Germinal center (tissue), 1 donor: ENCODE results near the gene CLCA1.

Experiments
- DNase-seq: peaks from one replicate; pipeline ENCODE4 v3.0.0; 2012; ENCODE audit warnings: mixed read lengths, low spot score

Gene CLCA1

GRCh38 chr1:86466109-86466844 lies 2.5 kb upstream of the CLCA1 start:
- DNase-seq: no peak

DNA sequence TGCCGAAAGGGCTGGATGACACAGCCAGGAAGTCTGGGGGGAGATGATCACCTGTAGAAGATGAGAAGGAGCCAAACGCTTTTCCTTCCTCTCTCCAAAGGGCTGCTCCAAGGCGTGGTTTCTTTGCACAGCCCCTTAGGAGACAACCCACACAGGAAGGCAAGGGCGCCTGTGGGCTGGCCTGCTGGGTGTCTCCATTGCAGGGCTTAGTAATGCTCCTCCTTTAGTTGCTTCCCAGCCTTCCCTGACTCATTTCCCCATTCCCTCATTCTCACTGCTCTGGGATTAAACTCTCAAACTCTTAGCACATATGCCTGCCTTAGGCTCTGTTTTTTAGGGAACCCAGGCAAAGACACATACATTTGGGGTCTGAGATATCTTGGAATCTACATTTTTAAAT lies 1.7 kb upstream of the CLCA1 start:
- no peak for DNase-seq

DNA sequence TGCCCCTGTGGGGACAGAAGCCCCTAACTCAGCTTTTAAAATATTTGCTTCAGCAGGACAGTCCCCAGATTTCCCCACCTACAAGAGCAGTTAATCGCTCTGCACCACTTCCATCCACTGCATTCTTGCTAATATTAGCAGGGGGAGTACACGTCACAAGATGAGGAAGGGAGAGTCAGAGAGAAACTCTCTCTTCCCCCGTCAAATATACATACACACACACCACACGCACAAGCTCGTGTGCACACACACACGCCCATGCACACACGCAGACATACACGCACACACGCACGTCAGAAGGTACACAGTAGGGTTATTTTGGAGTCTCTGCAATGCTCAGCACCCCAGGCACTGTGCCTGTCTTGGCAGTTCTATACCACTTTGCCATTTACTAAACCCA lies 2.1 kb downstream of the CLCA1 start:
- no peak for DNase-seq

- DNase-seq: no peak
These were observed 2.6 kb downstream of the CLCA1 start for GRCh38 chr1:86471291-86471690.

- DNase-seq: no peak
These were observed 3.4 kb downstream of the CLCA1 start for GRCh38 chr1:86472152-86472551.

DNA sequence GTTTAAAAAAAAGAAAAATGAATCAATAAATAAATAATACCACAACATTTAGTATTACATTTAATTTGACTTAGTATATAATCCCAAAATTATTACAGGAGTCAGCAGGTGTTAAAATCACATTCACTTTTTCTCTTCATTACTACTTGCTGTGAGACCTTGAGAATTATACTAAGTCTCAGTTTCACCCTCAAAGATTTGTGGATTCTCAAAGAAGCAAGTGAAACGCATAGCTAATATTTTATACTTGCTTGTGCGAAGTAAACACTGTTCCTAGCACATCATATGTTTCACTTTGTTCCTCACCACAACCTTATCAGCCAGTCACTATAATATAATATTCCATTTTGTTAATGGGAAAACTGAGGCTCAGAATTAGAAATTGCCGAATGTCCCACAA lies 4.0 kb downstream of the CLCA1 start:
- DNase-seq: no peak

- DNase-seq: no peak
These were observed 8.5 kb downstream of the CLCA1 start for GRCh38 chr1:86477256-86477655.

DNA sequence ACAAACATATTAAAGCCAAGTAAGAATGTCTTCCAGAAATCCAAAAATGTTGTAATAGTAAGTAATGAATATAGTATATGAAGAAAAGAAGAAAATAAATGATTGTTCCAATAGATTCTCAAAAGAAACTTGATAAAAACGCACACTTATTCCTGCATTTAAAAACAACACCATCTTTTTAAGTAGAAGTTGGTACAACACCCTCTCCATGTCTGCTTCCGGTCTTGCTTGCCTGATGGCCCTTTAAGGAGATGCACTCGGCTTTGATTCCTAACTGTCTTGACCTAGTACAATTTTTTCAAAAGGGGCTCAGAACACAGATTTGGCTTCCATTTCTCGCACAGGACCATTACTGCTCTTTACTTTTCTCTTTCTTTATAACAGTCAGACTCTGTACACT lies 9.0 kb downstream of the CLCA1 start:
- no peak for DNase-seq

DNA sequence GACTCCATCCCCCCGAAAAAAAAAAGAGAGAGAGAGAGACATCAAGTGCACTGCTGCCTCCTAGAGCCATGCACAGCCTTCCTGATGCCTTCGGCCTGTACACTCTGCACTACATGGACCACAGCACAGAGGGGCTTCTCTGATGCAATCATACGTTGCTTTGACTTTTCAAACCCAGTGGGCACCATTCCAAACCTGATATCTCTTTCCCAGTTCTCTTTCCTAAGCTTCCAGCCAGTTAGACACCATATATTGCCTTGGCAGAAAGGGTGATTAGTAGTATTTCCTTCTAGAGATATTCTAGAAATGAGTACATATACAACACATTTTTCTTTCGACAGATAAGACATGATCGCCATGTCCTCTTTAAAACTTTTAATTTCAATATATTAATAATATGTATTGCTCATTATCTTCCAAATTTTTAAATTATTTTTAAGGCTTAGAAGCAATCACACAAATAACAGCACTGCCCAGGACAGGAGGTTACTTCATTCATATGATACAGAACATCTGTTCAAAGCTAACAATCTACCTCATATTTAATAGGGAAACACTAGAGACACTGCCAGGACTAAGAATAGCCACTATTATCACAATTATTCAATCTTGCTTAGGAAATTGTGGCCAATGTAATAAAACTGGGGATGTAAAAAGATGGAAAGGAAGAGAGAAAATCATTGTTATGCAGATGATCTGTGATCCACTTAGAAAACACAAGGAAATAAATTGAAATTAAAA lies 9.9 kb downstream of the CLCA1 start:
- no peak for DNase-seq

DNA sequence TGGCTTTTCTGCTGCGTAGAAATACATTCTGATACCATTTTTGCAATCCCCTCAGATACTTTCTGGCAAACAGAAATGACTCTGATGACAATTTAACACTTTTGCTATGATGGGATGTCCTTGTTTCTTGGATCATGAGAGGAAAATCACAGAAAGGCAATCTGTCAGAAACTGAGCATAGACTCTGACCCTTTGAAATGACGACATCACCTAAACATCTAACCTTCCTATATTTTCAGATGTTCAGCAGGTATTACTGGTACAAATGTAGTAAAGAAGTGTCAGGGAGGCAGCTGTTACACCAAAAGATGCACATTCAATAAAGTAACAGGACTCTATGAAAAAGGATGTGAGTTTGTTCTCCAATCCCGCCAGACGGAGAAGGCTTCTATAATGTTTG lies 13.2 kb downstream of the CLCA1 start:
- no peak for DNase-seq

GRCh38 chr1:86487131-86487810 lies 18.5 kb downstream of the CLCA1 start:
- no peak for DNase-seq

DNA sequence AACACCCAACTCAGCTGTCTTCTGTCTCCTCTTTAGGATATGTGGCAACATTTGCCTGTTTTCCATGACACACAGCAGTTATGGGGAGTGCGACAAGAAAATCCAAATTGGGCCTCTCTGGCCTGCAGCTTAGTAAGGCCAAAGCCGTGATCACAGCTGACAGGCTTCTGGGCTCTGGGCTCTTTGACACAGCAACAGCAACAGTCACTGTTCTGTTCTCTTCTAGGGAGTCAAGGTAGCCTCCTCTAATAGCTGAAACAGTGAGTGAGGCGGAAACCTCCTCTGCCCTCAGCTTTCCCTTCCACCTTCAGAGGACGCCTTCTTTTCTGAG lies 19.0 kb downstream of the CLCA1 start:
- DNase-seq: no peak

DNA sequence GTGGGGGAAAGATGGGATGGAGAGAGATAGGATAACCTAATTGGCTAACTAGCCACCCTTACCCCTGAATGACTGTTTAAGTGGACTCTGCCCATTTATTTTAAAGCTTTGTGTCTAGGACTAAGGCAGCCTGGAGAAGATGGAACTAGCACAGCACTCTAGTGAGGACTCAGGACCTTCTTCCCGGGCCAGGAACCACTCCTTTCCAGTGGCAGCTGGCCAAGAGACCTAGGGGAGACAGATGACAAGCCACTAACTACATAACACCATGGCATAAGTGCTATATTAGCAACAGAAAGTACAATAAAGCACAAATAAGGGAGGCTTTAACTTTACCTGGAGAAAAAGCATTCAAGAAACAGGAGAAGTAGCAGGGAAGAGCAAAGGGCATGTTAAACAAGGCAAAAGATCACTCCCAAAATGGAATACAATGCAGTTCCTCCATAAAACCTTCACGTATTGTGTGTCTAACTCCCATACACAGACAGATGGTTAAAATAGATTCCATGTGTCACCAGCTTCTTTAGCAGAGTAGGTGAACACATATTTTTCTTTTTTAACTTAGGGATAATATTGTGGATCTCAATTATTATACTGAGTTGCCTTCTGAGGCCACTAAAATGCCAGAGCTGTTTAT lies 20.6 kb downstream of the CLCA1 start:
- DNase-seq: no peak

DNA sequence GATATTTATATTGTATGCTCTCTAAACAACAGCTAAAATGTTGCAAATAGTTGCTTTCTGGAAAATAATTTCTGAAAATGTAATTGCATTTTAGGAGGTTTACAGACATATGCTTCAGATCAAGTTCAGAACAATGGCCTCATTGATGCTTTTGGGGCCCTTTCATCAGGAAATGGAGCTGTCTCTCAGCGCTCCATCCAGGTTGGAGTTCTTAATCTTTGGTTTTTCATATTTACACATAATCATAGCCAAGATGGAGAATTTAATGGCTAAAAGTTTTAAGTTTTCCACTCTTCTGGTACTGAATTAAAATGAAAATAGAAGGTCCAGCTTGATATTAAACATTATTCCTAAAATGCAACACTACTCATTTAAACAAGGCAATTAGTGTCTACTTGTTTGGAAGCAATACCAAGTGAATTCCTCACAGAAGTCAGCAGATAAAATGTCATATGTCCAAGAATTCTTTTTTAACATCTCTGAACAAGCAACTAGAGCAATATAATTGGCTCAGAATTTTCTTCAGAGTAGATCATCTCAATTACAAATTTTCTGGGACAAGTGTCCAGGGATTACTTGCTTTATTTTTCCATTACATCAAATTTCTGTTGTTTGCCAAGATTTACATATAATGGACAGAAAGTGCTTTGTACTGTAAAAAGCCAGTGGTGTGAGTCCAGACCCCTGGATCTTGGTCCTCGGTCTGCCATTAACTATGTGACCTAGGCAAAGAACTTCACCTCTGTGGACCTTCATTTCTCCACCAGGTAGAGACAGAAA lies 22.6 kb downstream of the CLCA1 start:
- no peak for DNase-seq

DNA sequence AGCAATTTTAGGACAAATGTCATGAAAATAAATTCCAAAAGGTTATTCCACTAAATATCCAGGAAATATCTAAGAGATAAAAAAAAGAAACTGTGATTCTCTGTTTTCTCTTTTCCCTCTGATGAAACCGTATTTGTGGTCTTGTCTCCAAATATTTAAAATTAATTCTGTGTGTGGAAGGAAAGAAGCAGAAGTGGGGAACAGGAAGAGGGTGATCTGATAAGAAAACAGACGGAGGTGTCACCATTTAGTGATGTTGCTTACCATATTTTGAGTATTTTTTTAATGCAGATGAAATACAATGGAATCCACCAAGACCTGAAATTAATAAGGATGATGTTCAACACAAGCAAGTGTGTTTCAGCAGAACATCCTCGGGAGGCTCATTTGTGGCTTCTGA lies 29.6 kb downstream of the CLCA1 start:
- DNase-seq: no peak

DNA sequence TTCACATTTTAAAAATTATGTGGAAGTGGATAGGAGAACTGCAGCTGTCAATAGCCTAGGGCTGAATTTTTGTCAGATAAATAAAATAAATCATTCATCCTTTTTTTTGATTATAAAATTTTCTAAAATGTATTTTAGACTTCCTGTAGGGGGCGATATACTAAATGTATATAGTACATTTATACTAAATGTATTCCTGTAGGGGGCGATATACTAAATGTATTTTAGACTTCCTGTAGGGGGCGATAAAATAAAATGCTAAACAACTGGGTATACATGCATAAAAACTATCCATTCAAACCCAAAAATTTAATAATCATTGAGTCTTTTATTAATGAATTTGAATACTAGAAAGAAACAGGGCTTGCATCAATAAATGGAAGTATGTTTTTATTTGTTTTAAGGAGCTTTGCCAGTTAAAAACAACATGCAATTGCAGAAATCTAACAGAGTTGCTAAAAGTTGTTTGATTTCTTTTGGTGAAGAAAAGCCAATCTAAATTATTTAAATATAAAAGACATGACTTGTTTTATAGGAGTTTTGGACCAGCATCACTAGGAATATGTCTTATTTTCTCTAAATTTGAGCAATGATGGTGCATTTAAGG lies 31.4 kb downstream of the CLCA1 start:
- peak; percentile 25 for DNase-seq

DNA sequence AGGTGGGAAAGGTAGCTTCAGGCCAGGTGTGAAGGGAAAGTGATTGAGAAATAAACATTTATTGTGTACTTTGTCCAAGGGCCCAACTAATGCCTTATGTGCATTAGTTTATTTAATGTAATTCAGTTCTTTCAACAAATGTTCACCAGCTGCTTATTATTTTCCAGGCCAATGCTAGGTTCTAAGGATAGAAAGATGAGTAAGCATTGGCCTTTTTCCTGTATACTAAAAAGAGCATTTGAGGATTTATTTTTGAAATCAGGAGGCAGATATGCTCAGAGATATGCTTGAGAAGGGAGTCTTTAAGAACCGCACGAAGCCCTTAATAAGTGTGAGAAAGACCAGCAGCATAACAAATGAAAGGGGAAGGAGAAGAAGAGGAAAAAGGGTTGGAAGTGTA lies 32.0 kb downstream of the CLCA1 start:
- no peak for DNase-seq

- DNase-seq: peak; percentile 24
These were observed 33.5 kb downstream of the CLCA1 start for GRCh38 chr1:86502125-86502646.

- no peak for DNase-seq
These were observed 34.1 kb downstream of the CLCA1 start for GRCh38 chr1:86502721-86503405.

GRCh38 chr1:86503406-86504136 lies 34.8 kb downstream of the CLCA1 start:
- DNase-seq: no peak
